RKO (cell line): ENCODE measurements around the gene LUZP4.
A peak's percentile ranks its signal among the peaks of the same experiment; 100 is the strongest.
"Not testable (repeated sequence)": the region's sequence is repeated elsewhere in the genome, so short reads cannot be mapped to it uniquely, and the experiment has no call there.

ENCODE experiments used
- DNase-seq: peaks from one replicate; pipeline ENCODE4 v3.0.0-alpha.2; 2016; ENCODE audit warnings: low spot score

Gene LUZP4

GRCh38 chrX:115337491-115338144, 48.1 kb downstream of the LUZP4 start:
- DNase-seq = no peak

GRCh38 chrX:115339441-115340025, 50.0 kb downstream of the LUZP4 start:
- no peak for DNase-seq

- DNase-seq = no peak
Observed at GRCh38 chrX:115341421-115341820, 51.9 kb downstream of the LUZP4 start.

- peak; percentile 43 for DNase-seq
Observed at GRCh38 chrX:115344885-115345614, 55.5 kb downstream of the LUZP4 start.

GRCh38 chrX:115345615-115346014, 56.1 kb downstream of the LUZP4 start:
- no peak for DNase-seq

- DNase-seq = not testable (repeated sequence)
Observed at GRCh38 chrX:115346738-115347137, 57.2 kb downstream of the LUZP4 start.

GRCh38 chrX:115348446-115349225, 59.1 kb downstream of the LUZP4 start:
- no peak for DNase-seq

- DNase-seq = no peak
Observed at GRCh38 chrX:115350711-115351381, 61.3 kb downstream of the LUZP4 start.

GRCh38 chrX:115356369-115356768, 66.9 kb downstream of the LUZP4 start:
- DNase-seq = no peak
